Muscle of back (tissue), 11 donors: ENCODE results near the gene LIAS. TPM values are rescaled to one million over a fixed set of nuclear protein-coding genes. Genes with fewer than 3 reads are reported as not detected.
A peak's percentile ranks its signal among the peaks of the same experiment; 100 is the strongest.
"Not testable (repeated sequence)": the region's sequence is repeated elsewhere in the genome, so short reads cannot be mapped to it uniquely, and the experiment has no call there.

Experiments used
- DNase-seq, 3 donors: peaks; one replicate each; pipeline versions ENCODE4 v3.0.0 to v3.0.0-alpha.2; 2013
- polyA plus RNA-seq, 10 donors: library from polyadenylated mRNA; unstranded; fragments of 120-200 nt; gene quantifications; one replicate each; pipeline ENCODE4 v1.2.1, GENCODE V29; 2013; ENCODE audit not compliant: insufficient read length in 10 of 10

LIAS gene
- polyA plus RNA-seq, 10 donors: 16.2 to 33.7 (median 25.3) TPM

DNA sequence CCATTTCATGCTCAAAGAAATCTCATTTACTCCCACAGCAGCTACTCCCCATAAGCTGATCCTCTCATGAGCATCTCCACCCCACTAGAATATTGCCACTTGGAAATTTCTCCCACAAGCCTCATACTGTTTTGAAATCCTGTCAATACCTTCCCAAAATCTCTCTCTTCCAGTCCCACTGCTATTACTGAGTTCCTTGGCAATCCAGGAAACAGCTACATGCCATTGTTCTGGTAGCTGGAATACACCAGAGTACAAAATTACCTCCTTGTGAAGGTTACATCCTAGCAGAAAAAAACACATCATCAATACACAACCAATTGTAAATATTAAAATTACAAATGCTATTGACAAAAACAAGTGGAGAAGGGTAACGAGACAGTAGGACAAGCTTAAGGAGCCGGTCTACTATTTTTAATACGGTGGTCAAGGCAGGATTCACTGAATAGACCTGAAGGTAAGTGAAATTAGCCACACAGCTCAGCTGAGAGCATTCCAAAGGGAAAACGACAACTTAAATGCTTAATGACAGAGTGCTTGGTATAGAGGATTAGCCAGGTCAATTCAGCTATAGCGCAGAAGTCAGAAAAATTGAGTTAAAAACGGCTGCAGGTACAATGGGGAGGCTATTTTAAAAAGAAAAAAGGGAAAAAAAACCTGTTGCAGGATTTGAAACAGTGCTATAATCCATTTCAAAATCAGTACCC, 6.5 kb upstream of the LIAS start:
- DNase-seq: no peak

GRCh38 chr4:39452860-39453587, 5.8 kb upstream of the LIAS start:
- no peak for DNase-seq

DNA sequence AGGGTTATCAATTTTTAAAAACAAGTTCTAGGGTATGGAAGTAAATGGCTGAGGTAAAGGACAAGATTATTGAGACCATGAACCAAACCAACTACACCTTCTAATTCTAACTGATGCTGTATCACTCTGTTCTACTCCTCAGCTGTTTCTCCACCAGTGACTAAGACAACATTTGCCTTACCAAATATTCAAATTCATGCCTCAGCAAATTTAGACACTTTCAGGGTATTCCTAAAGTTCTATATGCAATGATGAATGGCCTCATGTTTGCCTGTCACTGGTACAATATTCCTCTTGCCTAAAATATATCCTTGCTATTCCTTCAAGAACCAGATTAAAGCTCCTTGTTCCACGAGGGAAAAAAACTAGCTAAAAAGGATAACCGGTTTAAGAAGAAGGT, 5.1 kb upstream of the LIAS start:
- DNase-seq: no peak

GRCh38 chr4:39455486-39455885, 3.4 kb upstream of the LIAS start:
- no peak for DNase-seq

DNA sequence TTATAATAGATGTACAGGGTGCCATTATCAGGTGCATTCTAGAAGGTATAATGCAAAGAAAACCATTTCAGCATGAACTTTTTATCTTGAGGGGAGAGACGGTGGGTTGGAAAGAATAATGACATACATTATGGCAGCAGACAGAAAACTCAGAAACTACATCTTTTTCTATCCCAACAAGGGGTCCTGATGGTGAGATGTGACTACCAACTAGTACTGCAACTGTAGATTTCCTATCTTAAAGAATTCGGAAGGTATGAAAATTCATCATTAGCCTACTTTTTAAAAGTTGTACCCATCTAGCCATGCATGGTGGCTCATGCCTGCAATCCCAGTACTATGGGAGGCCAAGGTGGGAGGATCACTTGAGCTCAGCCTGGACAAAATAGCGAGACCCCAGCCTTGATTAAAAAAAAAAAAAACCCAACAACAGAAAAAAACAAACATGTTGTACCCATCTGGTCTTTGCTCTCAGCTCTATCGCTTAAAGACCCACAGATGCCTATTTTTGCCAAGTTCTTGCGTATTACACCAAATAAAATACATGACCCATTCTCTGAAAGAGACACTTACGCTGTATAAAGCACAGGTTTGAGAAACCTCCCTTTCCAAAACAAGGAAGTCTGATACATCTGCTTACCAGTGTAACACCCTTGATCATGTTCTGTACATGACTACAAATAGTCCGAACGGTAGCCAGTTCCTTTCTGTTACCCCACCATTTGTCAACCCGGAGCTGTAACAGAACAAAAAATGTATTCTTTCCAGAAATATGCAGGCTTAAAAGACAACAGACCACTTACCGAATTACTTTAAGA, 1.7 kb upstream of the LIAS start:
- DNase-seq: no peak

- DNase-seq: not testable (repeated sequence)
These were observed 723 bp upstream of the LIAS start for GRCh38 chr4:39458161-39458504.

- DNase-seq: peak in 1 of 3 donors; percentile 48
These were observed 6.1 kb downstream of the LIAS start for GRCh38 chr4:39464886-39465501.

GRCh38 chr4:39466747-39467146, 7.9 kb downstream of the LIAS start:
- no peak for DNase-seq

DNA sequence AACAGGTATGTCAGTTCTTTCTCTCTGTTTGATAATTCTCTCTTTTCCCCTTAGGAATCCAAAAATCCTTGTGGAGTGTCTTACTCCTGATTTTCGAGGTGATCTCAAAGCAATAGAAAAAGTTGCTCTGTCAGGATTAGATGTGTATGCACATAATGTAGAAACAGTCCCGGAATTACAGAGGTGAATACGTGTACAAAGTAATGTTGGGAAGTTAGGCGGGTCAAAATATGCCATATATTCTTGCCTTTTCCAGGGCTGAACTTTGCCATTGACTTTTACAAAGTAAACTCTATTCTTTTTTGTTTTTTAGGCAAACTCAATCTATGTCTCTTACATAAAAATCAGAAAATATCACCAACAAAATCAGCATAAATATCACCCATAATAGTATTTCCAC, 8.6 kb downstream of the LIAS start:
- no peak for DNase-seq

GRCh38 chr4:39469429-39470077, 10.7 kb downstream of the LIAS start:
- peak; percentile 54 to 78 (median 71) for DNase-seq

GRCh38 chr4:39470402-39470801, 11.5 kb downstream of the LIAS start:
- no peak for DNase-seq

- DNase-seq: no peak
These were observed 13.5 kb downstream of the LIAS start for GRCh38 chr4:39472396-39472795.

- no peak for DNase-seq
These were observed 17.5 kb downstream of the LIAS start for GRCh38 chr4:39476187-39476895.

- DNase-seq: no peak
These were observed 21.4 kb downstream of the LIAS start for GRCh38 chr4:39480251-39480650.

- peak in 1 of 3 donors; percentile 16 for DNase-seq
These were observed 22.2 kb downstream of the LIAS start for GRCh38 chr4:39480902-39481695.

DNA sequence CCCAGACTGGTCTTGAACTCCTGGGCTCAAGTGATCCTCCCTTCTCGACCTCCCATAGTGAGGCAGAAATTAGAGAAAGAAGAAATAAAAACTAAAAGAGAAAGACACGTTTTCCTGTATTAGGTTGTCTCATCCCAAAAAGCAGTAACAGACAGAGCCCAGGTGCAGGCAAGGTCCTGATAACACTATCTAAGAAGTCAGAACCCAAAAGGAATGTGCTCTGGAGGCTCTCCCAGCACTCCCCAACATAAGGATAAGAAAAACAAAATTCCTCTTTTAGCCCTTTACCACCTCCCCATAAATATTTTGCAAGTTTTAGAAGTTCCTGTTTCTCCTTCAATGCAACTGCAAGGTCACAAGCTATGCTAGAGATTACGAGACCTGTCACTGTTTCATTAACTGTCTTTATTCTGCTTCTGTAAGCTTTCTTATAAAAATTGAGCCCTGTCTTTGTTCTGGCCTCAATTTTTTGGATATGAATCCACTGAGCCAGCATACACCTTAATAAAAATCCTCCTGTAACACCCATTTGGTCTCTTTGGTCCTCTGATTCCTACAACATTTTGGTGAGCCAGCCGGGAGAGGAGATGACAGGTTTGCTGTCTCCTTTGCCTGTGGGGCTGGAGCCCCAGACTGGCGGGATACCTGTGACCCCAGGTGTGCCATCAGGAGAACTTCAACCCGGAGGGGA, 25.9 kb downstream of the LIAS start:
- DNase-seq: no peak

DNA sequence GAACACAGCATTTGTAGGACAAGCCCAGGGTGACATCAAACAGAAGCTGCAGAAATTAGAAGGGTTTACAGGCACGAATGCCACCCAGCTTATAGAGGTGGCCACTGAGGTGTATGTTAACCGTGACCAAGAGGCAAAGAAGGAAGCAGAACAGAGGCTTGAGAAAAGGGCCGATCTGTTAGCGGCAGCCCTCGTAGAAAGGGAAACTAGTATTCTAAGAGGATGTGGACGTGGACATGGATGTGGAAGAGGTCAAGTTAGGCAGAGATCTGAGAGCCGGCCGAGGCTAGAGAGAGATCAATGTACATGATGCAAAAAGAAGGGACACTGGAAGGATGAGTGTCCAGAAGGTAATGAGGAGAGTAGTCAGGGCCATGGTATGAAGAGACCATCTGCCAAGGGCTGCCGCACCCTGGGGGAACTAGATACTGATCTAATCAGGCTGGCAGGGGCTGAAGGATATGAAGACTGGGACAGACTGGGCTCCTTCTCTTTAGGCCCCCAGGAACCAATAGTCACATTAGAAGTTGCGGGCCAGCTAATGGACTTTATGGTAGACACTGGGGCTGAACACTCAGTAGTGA, 27.5 kb downstream of the LIAS start:
- DNase-seq: no peak

GRCh38 chr4:39490322-39490721, 31.5 kb downstream of the LIAS start:
- DNase-seq: no peak

GRCh38 chr4:39494354-39494753, 35.5 kb downstream of the LIAS start:
- no peak for DNase-seq
